ENCODE data around the gene TADA2B.

- TF ChIP-seq POLR2A (IDR thresholded peaks at IDR 0.05; ENCODE audit: low read depth, low read length), result no peak
- TF ChIP-seq TAF1 (IDR thresholded peaks at IDR 0.05; ENCODE audit: low read depth, low read length), result no peak
- TF ChIP-seq POLR2AphosphoS5 (IDR thresholded peaks at IDR 0.05; ENCODE audit: low read depth, low read length), result no peak
- no peak for TF ChIP-seq PAX5 (IDR thresholded peaks at IDR 0.05; ENCODE audit: insufficient read depth, low read length, severe bottlenecking)
- TF ChIP-seq SPI1 (IDR thresholded peaks at IDR 0.05; ENCODE audit: low read depth, low read length), result no peak
- no peak for TF ChIP-seq POU2F2 (IDR thresholded peaks at IDR 0.05; ENCODE audit: low read depth, low read length)
Observed at GRCh38 chr4:7003879-7004240, 39.3 kb upstream of the TADA2B start.
